Activated B cell treated with CpG ODN at 0.5 μM for 24 hours (primary cell): Measurements from ENCODE around the gene ARID4B. TPM values are rescaled to one million over a fixed set of nuclear protein-coding genes. Genes with fewer than 3 reads are reported as not detected.

Source experiments
- ATAC-seq: fragments of 200-7000 bp; cut with Tn5 transposase; one replicate; pipeline ENCODE4 v1.10.0; 2021; ENCODE audit warnings: low read depth, mild to moderate bottlenecking, moderate library complexity
- CTCF ChIA-PET: fragments of 350-600 bp; sonication (Branson Sonifier 250); formaldehyde crosslinking; loops from one replicate; lab custom pipeline; 2021; ENCODE audit warnings: antibody characterized with exemption; lab: Charles Lee
- POLR2A ChIA-PET: fragments of 350-600 bp; sonication (Branson Sonifier 250); formaldehyde crosslinking; loops from one replicate; lab custom pipeline; 2021; ENCODE audit warnings: antibody characterized with exemption; lab: Charles Lee
- DNase-seq: peaks from one replicate; pipeline ENCODE4 v3.0.0; 2022
- H3K27ac Mint-ChIP-seq: one replicate; pipeline ENCODE4 v1.8.0; 2020; ENCODE audit warnings: mixed read lengths
- H3K27me3 Mint-ChIP-seq: one replicate; pipeline ENCODE4 v1.8.0; 2021; ENCODE audit warnings: mixed read lengths
- H3K36me3 Mint-ChIP-seq: one replicate; pipeline ENCODE4 v1.8.0; 2021; ENCODE audit warnings: low read depth, mixed read lengths
- H3K4me1 Mint-ChIP-seq: one replicate; pipeline ENCODE4 v1.8.0; 2021; ENCODE audit warnings: mixed read lengths
- H3K4me3 Mint-ChIP-seq: one replicate; pipeline ENCODE4 v1.8.0; 2020; ENCODE audit warnings: mild to moderate bottlenecking, mixed read lengths
- H3K9me3 Mint-ChIP-seq: one replicate; pipeline ENCODE4 v1.8.0; 2020; ENCODE audit warnings: mixed read lengths
- CTCF ChIP-seq: fragments of 200-600 bp; IDR thresholded peaks from one replicate; pipeline ENCODE4 v1.8.0; 2022; ENCODE audit warnings: antibody characterized with exemption, mild to moderate bottlenecking
- intact Hi-C: fragments of 100-400 bp; cut with micrococcal nuclease; formaldehyde crosslinking; loops from one replicate; pipeline ENCODE4 v1.15.1; 2024
- total RNA-seq: library from RNA; stranded (reverse); gene quantifications from 2 replicates; pipeline ENCODE4 v1.2.3, GENCODE V29; 2022

ARID4B gene
- total RNA-seq, 1 donor from 2014 or later, result 78.5 TPM

GRCh38 chr1:235266967-235267366 lies 61.0 kb downstream of the ARID4B start:
- intact Hi-C loops, result no loop called here
- H3K36me3 Mint-ChIP-seq, result peaks cover 2% of the 10 kb centered on the region
- TF ChIP-seq CTCF, result no peak
- no peaks in the 10 kb centered on the region for H3K27me3 Mint-ChIP-seq
- peaks cover 77% of the 10 kb centered on the region for H3K4me1 Mint-ChIP-seq
- no peaks in the 10 kb centered on the region for H3K9me3 Mint-ChIP-seq
- no peak overlapping the region for H3K27ac Mint-ChIP-seq
- POLR2A ChIA-PET, result no interaction called here
- DNase-seq (no peak), ATAC-seq (no peak)
- CTCF ChIA-PET, result interaction anchor here (1.2 kb wide), 1 partner anchor 15 kb away, joined by 3 read pairs; no protein-coding TSS in a partner anchor
- no peak overlapping the region for H3K4me3 Mint-ChIP-seq

GRCh38 chr1:235266325-235266724 lies 61.7 kb downstream of the ARID4B start:
- Mint-ChIP-seq H3K27me3 (no peaks in the 10 kb centered on the region), H3K36me3 (peaks cover 2% of the 10 kb centered on the region), H3K4me3 (no peak overlapping the region), H3K9me3 (no peaks in the 10 kb centered on the region), H3K27ac (no peak overlapping the region), H3K4me1 (peaks cover 81% of the 10 kb centered on the region)
- intact Hi-C loops, result no loop called here
- DNase-seq (no peak), ATAC-seq (no peak)
- TF ChIP-seq CTCF, result no peak
- ChIA-PET POLR2A (no interaction called here), CTCF (interaction anchor here (0.7 to 1.2 kb wide), 2 partner anchors 9 to 14 kb away, joined by 3 read pairs; no protein-coding TSS in a partner anchor)

GRCh38 chr1:235265900-235266299 lies 62.1 kb downstream of the ARID4B start:
- CTCF ChIA-PET, result interaction anchor here (0.7 to 1.2 kb wide), 2 partner anchors 9 to 14 kb away, joined by 3 read pairs; no protein-coding TSS in a partner anchor
- no peak for ATAC-seq
- Mint-ChIP-seq H3K36me3 (peaks cover 2% of the 10 kb centered on the region), H3K9me3 (no peaks in the 10 kb centered on the region), H3K4me3 (no peak overlapping the region), H3K4me1 (peaks cover 81% of the 10 kb centered on the region), H3K27me3 (no peaks in the 10 kb centered on the region), H3K27ac (peak overlapping the region; percentile 1)
- TF ChIP-seq CTCF, result no peak
- POLR2A ChIA-PET, result no interaction called here
- no peak for DNase-seq
- intact Hi-C loops, result no loop called here

GRCh38 chr1:235264327-235264726 lies 63.7 kb downstream of the ARID4B start:
- Mint-ChIP-seq H3K36me3 (peaks cover 9% of the 10 kb centered on the region), H3K27ac (no peak overlapping the region), H3K4me3 (no peak overlapping the region), H3K4me1 (peaks cover 81% of the 10 kb centered on the region), H3K27me3 (no peaks in the 10 kb centered on the region), H3K9me3 (no peaks in the 10 kb centered on the region)
- no peak for TF ChIP-seq CTCF
- intact Hi-C loops, result no loop called here
- CTCF ChIA-PET, result interaction anchor here (1.0 to 1.3 kb wide), 2 partner anchors 151 to 152 kb away, joined by 5 to 6 read pairs; no protein-coding TSS in a partner anchor
- POLR2A ChIA-PET, result no interaction called here
- ATAC-seq, result no peak
- DNase-seq, result no peak

- ChIA-PET POLR2A (no interaction called here), CTCF (interaction anchor here (1.0 kb wide), 1 partner anchor 154 kb away, joined by 3 read pairs; no protein-coding TSS in a partner anchor)
- Mint-ChIP-seq H3K4me3 (no peak overlapping the region), H3K27ac (no peak overlapping the region), H3K9me3 (no peaks in the 10 kb centered on the region), H3K27me3 (no peaks in the 10 kb centered on the region), H3K4me1 (peaks cover 83% of the 10 kb centered on the region), H3K36me3 (peaks cover 19% of the 10 kb centered on the region)
- DNase-seq (no peak), ATAC-seq (no peak)
- no peak for TF ChIP-seq CTCF
- intact Hi-C loops, result no loop called here
These were observed 65.4 kb downstream of the ARID4B start for GRCh38 chr1:235262539-235262938.
